ENCODE measurements around the gene CAMK2A. TPM values are rescaled to one million over a fixed set of nuclear protein-coding genes. Genes with fewer than 3 reads are reported as not detected.
A peak's percentile ranks its signal among the peaks of the same experiment; 100 is the strongest.

CAMK2A gene
- total and polyA plus RNA-seq, 3 experiments from 2014 or later = not detected

- Histone ChIP-seq H3K4me3 (ENCODE audit: low read length) (no peak overlapping the region), H3K9me3 (ENCODE audit: low read length) (no peaks in the 10 kb centered on the region), H3K27me3 (ENCODE audit: insufficient read depth, low read length, poor library complexity, severe bottlenecking) (no peaks in the 10 kb centered on the region), H3K4me1 (ENCODE audit: insufficient read depth, low read length) (no peaks in the 10 kb centered on the region), H3K36me3 (ENCODE audit: insufficient read depth, low read length) (no peaks in the 10 kb centered on the region), H3K27ac (ENCODE audit: low read depth, low read length) (no peak overlapping the region)
- Mint-ChIP-seq H3K27me3 (peaks cover 8% of the 10 kb centered on the region in 2 donors), H3K36me3 (no peaks in the 10 kb centered on the region), H3K9me3 (no peaks in the 10 kb centered on the region), H3K27ac (no peak overlapping the region), H3K4me3 (no peak overlapping the region), H3K4me1 (peaks cover 5 to 7% (median 7%) of the 10 kb centered on the region in 3 donors)
- CTCF ChIA-PET = no interaction called here
- DNase-seq = no peak
- POLR2A ChIA-PET = no interaction called here
These were observed 30.6 kb upstream of the CAMK2A start for GRCh38 chr5:150320044-150320613.

DNA sequence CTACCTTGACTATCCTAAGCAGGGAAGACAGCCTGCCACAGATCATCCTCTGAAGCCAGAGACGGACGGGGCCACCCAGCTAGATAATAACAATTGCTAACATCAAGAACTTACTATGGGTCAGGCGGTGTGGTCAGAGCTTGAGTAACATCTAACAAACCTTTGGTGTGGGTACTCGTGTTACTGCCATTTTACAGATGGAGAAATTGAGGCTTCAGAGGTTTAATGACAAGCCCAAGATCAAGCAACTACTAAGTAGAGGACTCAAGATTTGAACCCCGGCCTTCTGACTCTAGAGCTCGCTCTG, 29.9 kb upstream of the CAMK2A start:
- POLR2A ChIA-PET = no interaction called here
- Histone ChIP-seq H3K27me3 (ENCODE audit: insufficient read depth, low read length, poor library complexity, severe bottlenecking) (no peaks in the 10 kb centered on the region), H3K27ac (ENCODE audit: low read depth, low read length) (no peak overlapping the region), H3K4me3 (ENCODE audit: low read length) (no peak overlapping the region), H3K36me3 (ENCODE audit: insufficient read depth, low read length) (no peaks in the 10 kb centered on the region), H3K4me1 (ENCODE audit: insufficient read depth, low read length) (no peaks in the 10 kb centered on the region), H3K9me3 (ENCODE audit: low read length) (no peaks in the 10 kb centered on the region)
- H3K27ac Mint-ChIP-seq = no peak overlapping the region
- no peak for DNase-seq
- no peak overlapping the region for H3K4me3 Mint-ChIP-seq
- CTCF ChIA-PET = no interaction called here
- peaks cover 5 to 7% (median 7%) of the 10 kb centered on the region in 3 donors for H3K4me1 Mint-ChIP-seq
- no peaks in the 10 kb centered on the region for H3K36me3 Mint-ChIP-seq
- H3K27me3 Mint-ChIP-seq = peaks cover 7% of the 10 kb centered on the region in 2 donors
- no peaks in the 10 kb centered on the region for H3K9me3 Mint-ChIP-seq

- Mint-ChIP-seq H3K27me3 (peaks cover 6 to 8% of the 10 kb centered on the region in 2 donors), H3K9me3 (no peaks in the 10 kb centered on the region), H3K4me3 (no peak overlapping the region), H3K4me1 (peaks cover 5 to 7% (median 7%) of the 10 kb centered on the region in 3 donors), H3K36me3 (no peaks in the 10 kb centered on the region), H3K27ac (no peak overlapping the region)
- no peak overlapping the region for H3K27ac ChIP-seq (ENCODE audit: low read depth, low read length)
- no peak overlapping the region for H3K4me3 ChIP-seq (ENCODE audit: low read length)
- no peaks in the 10 kb centered on the region for H3K4me1 ChIP-seq (ENCODE audit: insufficient read depth, low read length)
- no peak for DNase-seq
- POLR2A ChIA-PET = no interaction called here
- H3K27me3 ChIP-seq (ENCODE audit: insufficient read depth, low read length, poor library complexity, severe bottlenecking) = no peaks in the 10 kb centered on the region
- no peaks in the 10 kb centered on the region for H3K9me3 ChIP-seq (ENCODE audit: low read length)
- CTCF ChIA-PET = no interaction called here
- H3K36me3 ChIP-seq (ENCODE audit: insufficient read depth, low read length) = no peaks in the 10 kb centered on the region
These were observed 29.3 kb upstream of the CAMK2A start for GRCh38 chr5:150318613-150319483.

DNA sequence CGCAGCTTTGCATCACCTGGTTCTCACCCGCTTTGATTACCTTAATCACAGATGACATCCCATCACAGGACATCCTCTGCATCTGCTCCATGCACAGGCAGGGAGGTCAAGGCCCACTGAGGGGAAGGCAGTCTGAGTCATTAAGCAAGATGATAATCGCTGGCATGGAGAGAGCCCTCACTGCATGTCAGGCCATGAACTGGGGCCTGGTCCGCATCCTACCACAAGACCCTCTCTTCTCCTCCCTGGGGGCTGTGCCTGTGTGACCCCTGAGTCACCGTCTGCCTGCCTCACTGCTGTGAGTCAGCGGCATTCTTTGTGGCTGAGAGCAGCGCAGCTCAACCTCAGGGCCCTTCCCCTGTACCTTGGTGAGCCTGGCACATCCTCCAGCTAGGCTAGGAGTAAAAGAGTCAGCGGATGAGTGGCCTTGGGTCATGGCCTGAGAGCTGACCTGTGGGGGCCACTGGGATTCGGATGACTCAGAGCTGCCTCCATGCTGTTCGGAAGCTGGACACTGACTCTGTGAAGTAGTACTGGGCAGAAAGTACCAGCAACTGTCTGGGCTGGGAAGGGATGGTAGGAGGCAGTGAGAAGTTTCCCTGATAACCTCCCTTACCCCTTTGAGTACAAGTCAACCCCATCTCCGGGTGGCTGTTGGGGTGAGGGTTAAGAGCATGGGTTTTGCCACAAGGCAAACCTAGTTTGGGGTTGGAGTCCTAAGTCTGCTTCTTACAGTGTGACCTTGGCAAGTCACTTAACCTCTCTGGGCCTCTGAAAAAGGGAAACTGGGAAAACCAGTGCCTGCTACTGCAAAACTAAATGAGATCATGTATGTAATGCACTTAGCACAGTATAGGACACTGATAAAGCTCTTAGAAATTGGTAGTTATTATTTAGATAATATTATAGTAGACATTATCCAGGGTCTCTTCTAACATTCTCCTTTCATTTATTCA, 27.8 kb upstream of the CAMK2A start:
- H3K27ac Mint-ChIP-seq = peak overlapping the region in 1 of 8 donors; percentile 34
- DNase-seq = no peak
- Histone ChIP-seq H3K27me3 (ENCODE audit: insufficient read depth, low read length, poor library complexity, severe bottlenecking) (no peaks in the 10 kb centered on the region), H3K9me3 (ENCODE audit: low read length) (no peaks in the 10 kb centered on the region), H3K27ac (ENCODE audit: low read depth, low read length) (no peak overlapping the region), H3K4me3 (ENCODE audit: low read length) (no peak overlapping the region), H3K36me3 (ENCODE audit: insufficient read depth, low read length) (no peaks in the 10 kb centered on the region), H3K4me1 (ENCODE audit: insufficient read depth, low read length) (no peaks in the 10 kb centered on the region)
- peaks cover 8% of the 10 kb centered on the region in 2 donors for H3K27me3 Mint-ChIP-seq
- no peak overlapping the region for H3K4me3 Mint-ChIP-seq
- H3K36me3 Mint-ChIP-seq = no peaks in the 10 kb centered on the region
- ChIA-PET POLR2A (no interaction called here), CTCF (no interaction called here)
- H3K4me1 Mint-ChIP-seq = peaks cover 5 to 7% (median 6%) of the 10 kb centered on the region in 3 donors
- H3K9me3 Mint-ChIP-seq = no peaks in the 10 kb centered on the region

GRCh38 chr5:150316320-150316719, 26.7 kb upstream of the CAMK2A start:
- no peaks in the 10 kb centered on the region for H3K4me1 Mint-ChIP-seq
- peaks cover 8 to 10% of the 10 kb centered on the region in 2 donors for H3K27me3 Mint-ChIP-seq
- no peak for DNase-seq
- Histone ChIP-seq H3K4me3 (ENCODE audit: low read length) (no peak overlapping the region), H3K27me3 (ENCODE audit: insufficient read depth, low read length, poor library complexity, severe bottlenecking) (no peaks in the 10 kb centered on the region), H3K36me3 (ENCODE audit: insufficient read depth, low read length) (no peaks in the 10 kb centered on the region), H3K27ac (ENCODE audit: low read depth, low read length) (no peak overlapping the region), H3K9me3 (ENCODE audit: low read length) (no peaks in the 10 kb centered on the region), H3K4me1 (ENCODE audit: insufficient read depth, low read length) (no peaks in the 10 kb centered on the region)
- POLR2A ChIA-PET = no interaction called here
- no peaks in the 10 kb centered on the region for H3K9me3 Mint-ChIP-seq
- H3K4me3 Mint-ChIP-seq = no peak overlapping the region
- CTCF ChIA-PET = no interaction called here
- no peak overlapping the region for H3K27ac Mint-ChIP-seq
- H3K36me3 Mint-ChIP-seq = no peaks in the 10 kb centered on the region

- CTCF ChIA-PET = no interaction called here
- Histone ChIP-seq H3K9me3 (ENCODE audit: low read length) (no peaks in the 10 kb centered on the region), H3K27me3 (ENCODE audit: insufficient read depth, low read length, poor library complexity, severe bottlenecking) (no peaks in the 10 kb centered on the region), H3K36me3 (ENCODE audit: insufficient read depth, low read length) (no peaks in the 10 kb centered on the region), H3K4me1 (ENCODE audit: insufficient read depth, low read length) (no peaks in the 10 kb centered on the region), H3K4me3 (ENCODE audit: low read length) (no peak overlapping the region), H3K27ac (ENCODE audit: low read depth, low read length) (no peak overlapping the region)
- POLR2A ChIA-PET = no interaction called here
- H3K27me3 Mint-ChIP-seq = peaks cover 8 to 12% of the 10 kb centered on the region in 2 donors
- H3K4me1 Mint-ChIP-seq = no peaks in the 10 kb centered on the region
- H3K36me3 Mint-ChIP-seq = no peaks in the 10 kb centered on the region
- H3K4me3 Mint-ChIP-seq = no peak overlapping the region
- no peak overlapping the region for H3K27ac Mint-ChIP-seq
- H3K9me3 Mint-ChIP-seq = no peaks in the 10 kb centered on the region
- no peak for DNase-seq
These were observed 25.7 kb upstream of the CAMK2A start for GRCh38 chr5:150315245-150315644.

GRCh38 chr5:150313921-150314716, 24.5 kb upstream of the CAMK2A start:
- Histone ChIP-seq H3K27me3 (ENCODE audit: insufficient read depth, low read length, poor library complexity, severe bottlenecking) (no peaks in the 10 kb centered on the region), H3K36me3 (ENCODE audit: insufficient read depth, low read length) (no peaks in the 10 kb centered on the region), H3K4me1 (ENCODE audit: insufficient read depth, low read length) (no peaks in the 10 kb centered on the region), H3K4me3 (ENCODE audit: low read length) (no peak overlapping the region), H3K9me3 (ENCODE audit: low read length) (no peaks in the 10 kb centered on the region), H3K27ac (ENCODE audit: low read depth, low read length) (no peak overlapping the region)
- no peak for DNase-seq
- ChIA-PET CTCF (no interaction called here), POLR2A (no interaction called here)
- H3K27ac Mint-ChIP-seq = no peak overlapping the region
- no peaks in the 10 kb centered on the region for H3K9me3 Mint-ChIP-seq
- H3K4me1 Mint-ChIP-seq = no peaks in the 10 kb centered on the region
- H3K27me3 Mint-ChIP-seq = peaks cover 8 to 9% of the 10 kb centered on the region in 2 donors
- H3K4me3 Mint-ChIP-seq = no peak overlapping the region
- no peaks in the 10 kb centered on the region for H3K36me3 Mint-ChIP-seq

All from CD8-positive, alpha-beta memory T cell (primary cell).